GM21447 (cell line): ENCODE measurements around the gene DNM2.
"Not testable (repeated sequence)": the region's sequence is repeated elsewhere in the genome, so short reads cannot be mapped to it uniquely, and the experiment has no call there.

Source experiments
- ATAC-seq: cut with Tn5 transposase; IDR thresholded peaks from one replicate; pipeline ENCODE4 v1.9.1; 2021; ENCODE audit not compliant: unreplicated experiment

The DNM2 gene

GRCh38 chr19:10724573-10725071, 6.7 kb downstream of the DNM2 start:
- ATAC-seq: no peak

GRCh38 chr19:10725415-10725814, 7.5 kb downstream of the DNM2 start:
- no peak for ATAC-seq

- ATAC-seq: no peak
Measured at GRCh38 chr19:10726268-10726667, 8.4 kb downstream of the DNM2 start.

GRCh38 chr19:10727685-10728201, 9.9 kb downstream of the DNM2 start:
- no peak for ATAC-seq

- no peak for ATAC-seq
Measured at GRCh38 chr19:10729411-10729810, 11.5 kb downstream of the DNM2 start.

GRCh38 chr19:10730932-10731331, 13.1 kb downstream of the DNM2 start:
- no peak for ATAC-seq

GRCh38 chr19:10735741-10736140, 17.9 kb downstream of the DNM2 start:
- ATAC-seq: no peak

GRCh38 chr19:10736189-10736588, 18.3 kb downstream of the DNM2 start:
- ATAC-seq: no peak

- no peak for ATAC-seq
Measured at GRCh38 chr19:10736916-10737551, 19.2 kb downstream of the DNM2 start.

- ATAC-seq: no peak
Measured at GRCh38 chr19:10737722-10738121, 19.8 kb downstream of the DNM2 start.

GRCh38 chr19:10740798-10741197, 22.9 kb downstream of the DNM2 start:
- no peak for ATAC-seq

- ATAC-seq: no peak
Measured at GRCh38 chr19:10742476-10742875, 24.6 kb downstream of the DNM2 start.

- ATAC-seq: no peak
Measured at GRCh38 chr19:10744253-10744798, 26.4 kb downstream of the DNM2 start.

- no peak for ATAC-seq
Measured at GRCh38 chr19:10744801-10745293, 27.0 kb downstream of the DNM2 start.

GRCh38 chr19:10746437-10746836, 28.6 kb downstream of the DNM2 start:
- not testable (repeated sequence) for ATAC-seq

- no peak for ATAC-seq
Measured at GRCh38 chr19:10747271-10747670, 29.4 kb downstream of the DNM2 start.

GRCh38 chr19:10747674-10748073, 29.8 kb downstream of the DNM2 start:
- ATAC-seq: no peak

- ATAC-seq: no peak
Measured at GRCh38 chr19:10748195-10748926, 30.5 kb downstream of the DNM2 start.

GRCh38 chr19:10748927-10749434, 31.1 kb downstream of the DNM2 start:
- ATAC-seq: no peak

GRCh38 chr19:10749435-10750384, 31.8 kb downstream of the DNM2 start:
- no peak for ATAC-seq
